MG63 (cell line): Measurements from ENCODE around the gene TSPAN17. TPM values are rescaled to one million over a fixed set of nuclear protein-coding genes. Genes with fewer than 3 reads are reported as not detected.

ENCODE experiments used
- DNase-seq: peaks from one replicate; pipeline ENCODE4 v3.0.0-alpha.2; 2020
- H3K27me3 ChIP-seq: fragments of 250-450 bp; sonication (Bioruptor Pico); 2 replicates; pipeline ENCODE4 v1.5.1; 2020; ENCODE audit warnings: mild to moderate bottlenecking, moderate library complexity
- H3K36me3 ChIP-seq: fragments of 250-450 bp; sonication (Bioruptor Pico); 2 replicates; pipeline ENCODE4 v1.5.1; 2020; ENCODE audit warnings: mild to moderate bottlenecking, moderate library complexity
- H3K4me3 ChIP-seq: fragments of 250-450 bp; sonication (Bioruptor Pico); 2 replicates; pipeline ENCODE4 v1.5.1; 2020; ENCODE audit warnings: mild to moderate bottlenecking, moderate library complexity
- H3K9me3 ChIP-seq: fragments of 250-450 bp; sonication (Bioruptor Pico); 2 replicates; pipeline ENCODE4 v1.5.1; 2020; ENCODE audit warnings: mild to moderate bottlenecking, moderate library complexity
- total RNA-seq: library from RNA; depleted of rRNA; stranded (reverse); fragments of >200 nt; shearing (Covaris generic); gene quantifications from 2 replicates; pipeline ENCODE4 v1.2.3, GENCODE V29; 2014; ENCODE audit warnings: low replicate concordance

Gene TSPAN17
- total RNA-seq, 1 experiment from 2014 or later = 120 TPM

- no peak for DNase-seq
These were observed 16.5 kb upstream of the TSPAN17 start for GRCh38 chr5:176630681-176631222.

GRCh38 chr5:176631383-176632200 lies 15.7 kb upstream of the TSPAN17 start:
- DNase-seq = no peak
- Histone ChIP-seq H3K36me3 (no peaks in the 10 kb centered on the region), H3K9me3 (no peaks in the 10 kb centered on the region), H3K27me3 (peaks cover 12% of the 10 kb centered on the region), H3K4me3 (no peak overlapping the region)

More at GRCh38 chr5:176630681-176631222, 16.5 kb upstream of the TSPAN17 start:
- H3K36me3 ChIP-seq = no peaks in the 10 kb centered on the region
- H3K4me3 ChIP-seq = peak overlapping the region; percentile 27
- no peaks in the 10 kb centered on the region for H3K9me3 ChIP-seq
- peaks cover 12% of the 10 kb centered on the region for H3K27me3 ChIP-seq

- H3K9me3 ChIP-seq = no peaks in the 10 kb centered on the region
- no peak overlapping the region for H3K4me3 ChIP-seq
- no peaks in the 10 kb centered on the region for H3K36me3 ChIP-seq
- H3K27me3 ChIP-seq = peaks cover 12% of the 10 kb centered on the region
- DNase-seq = no peak
These were observed 14.5 kb upstream of the TSPAN17 start for GRCh38 chr5:176632745-176633144.

GRCh38 chr5:176633598-176633997 lies 13.7 kb upstream of the TSPAN17 start:
- H3K27me3 ChIP-seq = peaks cover 12% of the 10 kb centered on the region
- no peak overlapping the region for H3K4me3 ChIP-seq
- no peak for DNase-seq
- H3K36me3 ChIP-seq = no peaks in the 10 kb centered on the region
- no peaks in the 10 kb centered on the region for H3K9me3 ChIP-seq

- H3K27me3 ChIP-seq = no peaks in the 10 kb centered on the region
- no peak overlapping the region for H3K4me3 ChIP-seq
- H3K9me3 ChIP-seq = no peaks in the 10 kb centered on the region
- H3K36me3 ChIP-seq = no peaks in the 10 kb centered on the region
- DNase-seq = no peak
These were observed 10.9 kb upstream of the TSPAN17 start for GRCh38 chr5:176636426-176636825.

GRCh38 chr5:176637556-176637955 lies 9.7 kb upstream of the TSPAN17 start:
- H3K27me3 ChIP-seq = no peaks in the 10 kb centered on the region
- no peak overlapping the region for H3K4me3 ChIP-seq
- no peak for DNase-seq
- no peaks in the 10 kb centered on the region for H3K9me3 ChIP-seq
- H3K36me3 ChIP-seq = no peaks in the 10 kb centered on the region

- H3K36me3 ChIP-seq = no peaks in the 10 kb centered on the region
- no peaks in the 10 kb centered on the region for H3K27me3 ChIP-seq
- no peak for DNase-seq
- no peaks in the 10 kb centered on the region for H3K9me3 ChIP-seq
- H3K4me3 ChIP-seq = no peak overlapping the region
These were observed 8.8 kb upstream of the TSPAN17 start for GRCh38 chr5:176638437-176638836.

- Histone ChIP-seq H3K27me3 (no peaks in the 10 kb centered on the region), H3K4me3 (no peak overlapping the region), H3K9me3 (no peaks in the 10 kb centered on the region), H3K36me3 (no peaks in the 10 kb centered on the region)
- no peak for DNase-seq
These were observed 8.1 kb upstream of the TSPAN17 start for GRCh38 chr5:176639208-176639607.

- Histone ChIP-seq H3K4me3 (no peak overlapping the region), H3K27me3 (no peaks in the 10 kb centered on the region), H3K36me3 (no peaks in the 10 kb centered on the region), H3K9me3 (no peaks in the 10 kb centered on the region)
- peak; percentile 98 for DNase-seq
These were observed 7.3 kb upstream of the TSPAN17 start for GRCh38 chr5:176639981-176640380.

GRCh38 chr5:176640616-176641015 lies 6.7 kb upstream of the TSPAN17 start:
- DNase-seq = no peak
- H3K4me3 ChIP-seq = no peak overlapping the region
- no peaks in the 10 kb centered on the region for H3K27me3 ChIP-seq
- no peaks in the 10 kb centered on the region for H3K9me3 ChIP-seq
- H3K36me3 ChIP-seq = no peaks in the 10 kb centered on the region

- no peak overlapping the region for H3K4me3 ChIP-seq
- peak; percentile 78 for DNase-seq
These were observed 4.4 kb upstream of the TSPAN17 start for GRCh38 chr5:176642675-176643490.

GRCh38 chr5:176643491-176644219 lies 3.6 kb upstream of the TSPAN17 start:
- Histone ChIP-seq H3K4me3 (no peak overlapping the region), H3K36me3 (no peaks in the 10 kb centered on the region), H3K27me3 (no peaks in the 10 kb centered on the region), H3K9me3 (no peaks in the 10 kb centered on the region)
- no peak for DNase-seq

More at GRCh38 chr5:176642675-176643490, 4.4 kb upstream of the TSPAN17 start:
- no peaks in the 10 kb centered on the region for H3K27me3 ChIP-seq
- H3K36me3 ChIP-seq = no peaks in the 10 kb centered on the region
- H3K9me3 ChIP-seq = no peaks in the 10 kb centered on the region

GRCh38 chr5:176644294-176644693 lies 3.0 kb upstream of the TSPAN17 start:
- Histone ChIP-seq H3K4me3 (no peak overlapping the region), H3K27me3 (no peaks in the 10 kb centered on the region), H3K9me3 (no peaks in the 10 kb centered on the region), H3K36me3 (no peaks in the 10 kb centered on the region)
- no peak for DNase-seq

GRCh38 chr5:176644878-176645670 lies 2.2 kb upstream of the TSPAN17 start:
- Histone ChIP-seq H3K27me3 (no peaks in the 10 kb centered on the region), H3K36me3 (no peaks in the 10 kb centered on the region), H3K9me3 (no peaks in the 10 kb centered on the region), H3K4me3 (no peak overlapping the region)
- DNase-seq = no peak

GRCh38 chr5:176646049-176646706 lies 1.1 kb upstream of the TSPAN17 start:
- Histone ChIP-seq H3K9me3 (no peaks in the 10 kb centered on the region), H3K4me3 (no peak overlapping the region; the same call in 1 of the 2 replicates), H3K27me3 (no peaks in the 10 kb centered on the region), H3K36me3 (no peaks in the 10 kb centered on the region)
- DNase-seq = no peak

GRCh38 chr5:176646707-176647029 lies 616 bp upstream of the TSPAN17 start:
- no peak for DNase-seq
- no peaks in the 10 kb centered on the region for H3K9me3 ChIP-seq
- H3K27me3 ChIP-seq = no peaks in the 10 kb centered on the region
- H3K36me3 ChIP-seq = no peaks in the 10 kb centered on the region
- H3K4me3 ChIP-seq = peak overlapping the region; percentile 69
